ENCODE results near the gene BRDT. TPM values are rescaled to one million over a fixed set of nuclear protein-coding genes. Genes with fewer than 3 reads are reported as not detected.

Gene BRDT
- total and polyA plus RNA-seq, 2 of the 13 experiments (the other 11 are each of a cell fraction or from before 2014, with no cell fraction given), result not detected

GRCh38 chr1:91968334-91968733 is 19.1 kb downstream of the BRDT start:
- Histone ChIP-seq H4K20me1 (ENCODE audit: insufficient read depth, low read length) (no peaks in the 10 kb centered on the region), H3K9ac (ENCODE audit: insufficient read depth, low read depth, low read length) (no peak overlapping the region), H3K4me2 (ENCODE audit: low read depth, low read length) (no peak overlapping the region), H3K36me3 (replicated peaks in 1 of 2; ENCODE audit: control insufficient read depth in 1 of 2, insufficient read depth in 2 of 2, low read length in 2 of 2) (no peaks in the 10 kb centered on the region), H3K9me3 (ENCODE audit: low read length) (no peaks in the 10 kb centered on the region), H3K79me2 (ENCODE audit: insufficient read depth, low read length) (no peaks in the 10 kb centered on the region), H3K4me3 (replicated peaks in 1 of 3; ENCODE audit: insufficient read depth in 1 of 3, low read depth in 2 of 3, low read length in 3 of 3) (no peak overlapping the region), H2AFZ (ENCODE audit: low read length) (no peak overlapping the region), H3K4me1 (ENCODE audit: insufficient read depth, low read length) (no peaks in the 10 kb centered on the region), H3K27ac (ENCODE audit: extremely low read length, insufficient read depth, low read length) (no peak overlapping the region), H3K27me3 (ENCODE audit: control insufficient read depth in 1 of 2, insufficient read depth in 2 of 2, low read length in 2 of 2) (peaks cover 0 to 2% of the 10 kb centered on the region in 2 experiments; a peak in 1 of 5 replicates)
- DNase-seq (ENCODE audit: low spot score) (no peak), ATAC-seq (no peak), FAIRE-seq (no peak)
- intact Hi-C loops (cut with micrococcal nuclease; ENCODE audit: unreplicated experiment) (no loop called here), in situ Hi-C loops (cut with HindIII; ENCODE audit: extremely low pct_ligation_motif_present, low pct_unique_long_range_greater_than_20kb) (no loop called here)
- POLR2A ChIA-PET, result no interaction called here
- CTCF ChIA-PET (ENCODE audit: low intra/inter-chr PET ratio, low total read pairs), result no interaction called here
- WGBS (ENCODE audit: low lambda C conversion rate), result 0% methylated on average over 2 of the region's 2 CpGs
- TF ChIP-seq JDP2 (CRISPR knock-in tag; IDR thresholded peaks at IDR 0.05; ENCODE audit: borderline replicate concordance), result no peak
- no TSS peak for BruUV-seq (replicated peaks)

- CTCF ChIA-PET (ENCODE audit: low intra/inter-chr PET ratio, low total read pairs), result no interaction called here
- in situ Hi-C loops (cut with HindIII; ENCODE audit: extremely low pct_ligation_motif_present, low pct_unique_long_range_greater_than_20kb), result no loop called here
Measured at GRCh38 chr1:91979383-91979782, 30.2 kb downstream of the BRDT start.

More at GRCh38 chr1:91979383-91979782, 30.2 kb downstream of the BRDT start:
- H3K27me3 ChIP-seq (ENCODE audit: control insufficient read depth in 1 of 2, insufficient read depth in 2 of 2, low read length in 2 of 2), result peaks cover 0 to 3% of the 10 kb centered on the region in 2 experiments; a peak in 2 of 5 replicates
- H3K9ac ChIP-seq (ENCODE audit: insufficient read depth, low read depth, low read length), result no peak overlapping the region
- 42% methylated on average over 7 of the region's 7 CpGs for WGBS (ENCODE audit: low lambda C conversion rate)
- intact Hi-C loops (cut with micrococcal nuclease; ENCODE audit: unreplicated experiment), result no loop called here
- no peak overlapping the region for H3K27ac ChIP-seq (ENCODE audit: extremely low read length, insufficient read depth, low read length)
- ATAC-seq (no peak), FAIRE-seq (no peak), DNase-seq (ENCODE audit: low spot score) (no peak)
- H3K4me1 ChIP-seq (ENCODE audit: insufficient read depth, low read length), result no peaks in the 10 kb centered on the region
- BruUV-seq (replicated peaks), result no TSS peak
- no peaks in the 10 kb centered on the region for H4K20me1 ChIP-seq (ENCODE audit: insufficient read depth, low read length)
- H3K4me2 ChIP-seq (ENCODE audit: low read depth, low read length), result no peak overlapping the region
- no peaks in the 10 kb centered on the region for H3K79me2 ChIP-seq (ENCODE audit: insufficient read depth, low read length)
- H3K36me3 ChIP-seq (replicated peaks in 1 of 2; ENCODE audit: control insufficient read depth in 1 of 2, insufficient read depth in 2 of 2, low read length in 2 of 2), result no peaks in the 10 kb centered on the region
- TF ChIP-seq ZNF496 (CRISPR knock-in tag; IDR thresholded peaks at IDR 0.05; ENCODE audit: insufficient replicate concordance), result no peak
- TF ChIP-seq ZSCAN30 (CRISPR knock-in tag; IDR thresholded peaks at IDR 0.05), result no peak
- no peak for TF ChIP-seq NR2F6 (IDR thresholded peaks at IDR 0.05)
- no peak for TF ChIP-seq NR2F6 (CRISPR knock-in tag; IDR thresholded peaks at IDR 0.05)
- no peak overlapping the region for H3K4me3 ChIP-seq (replicated peaks in 1 of 3; ENCODE audit: insufficient read depth in 1 of 3, low read depth in 2 of 3, low read length in 3 of 3)
- POLR2A ChIA-PET, result no interaction called here
- H3K9me3 ChIP-seq (ENCODE audit: low read length), result no peaks in the 10 kb centered on the region
- H2AFZ ChIP-seq (ENCODE audit: low read length), result no peak overlapping the region

Data from HepG2 (cell line).